Loucy (cell line): ENCODE data around the gene MRPL12.

Experiments used
- EZH2phosphoT487 ChIP-seq: fragments of 200-600 bp; IDR thresholded peaks from 2 replicates; pipeline ENCODE4 v1.6.1; 2018; ENCODE audit warnings: antibody characterized with exemption, mild to moderate bottlenecking, moderate library complexity, borderline replicate concordance
- TF ChIP-seq, protein P1 (sequence below): fragments of 200-600 bp; sonication (generic); conservative IDR thresholded peaks from 2 replicates; pipeline ENCODE4 v1.5.1; 2014; ENCODE audit warnings: mild to moderate bottlenecking, antibody characterized with exemption, low read length

DNA sequence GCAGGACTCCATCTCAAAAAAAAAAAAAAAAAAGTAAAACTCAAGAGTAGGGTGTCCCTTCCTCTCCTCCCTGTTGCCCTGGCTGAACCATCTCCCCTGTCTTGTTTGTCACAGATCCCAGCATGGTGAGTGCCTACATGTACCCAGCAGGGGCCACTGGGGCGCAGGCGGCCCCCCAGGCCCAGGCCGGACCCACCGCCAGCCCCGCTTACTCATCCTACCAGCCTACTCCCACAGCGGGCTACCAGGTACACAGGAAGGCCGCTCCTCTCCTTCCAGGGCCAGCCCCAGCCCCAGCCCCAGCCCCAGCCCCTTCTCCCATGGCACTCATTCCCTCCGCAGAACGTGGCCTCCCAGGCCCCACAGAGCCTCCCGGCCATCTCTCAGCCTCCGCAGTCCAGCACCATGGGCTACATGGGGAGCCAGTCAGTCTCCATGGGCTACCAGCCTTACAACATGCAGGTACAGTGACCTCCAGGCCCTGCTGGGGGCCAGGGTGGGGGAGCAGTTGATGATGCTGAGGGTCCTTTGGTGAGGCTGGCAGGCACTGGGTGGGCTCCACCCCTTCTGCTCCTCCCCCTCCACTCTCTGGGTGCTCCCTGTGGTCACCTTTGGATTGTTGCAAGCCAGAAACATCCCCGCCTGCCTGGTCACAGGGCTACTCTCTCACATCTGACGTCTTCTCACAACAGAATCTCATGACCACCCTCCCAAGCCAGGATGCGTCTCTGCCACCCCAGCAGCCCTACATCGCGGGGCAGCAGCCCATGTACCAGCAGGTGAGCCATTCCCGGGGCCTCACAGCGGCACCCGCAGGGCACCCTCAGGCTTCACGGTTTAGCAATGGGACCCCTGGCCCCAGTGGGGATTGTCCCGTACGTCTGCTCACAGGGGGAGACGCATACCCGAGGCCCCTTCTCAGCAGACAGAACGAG, 2.5 kb upstream of the MRPL12 start:
- TF ChIP-seq, protein P1, sequence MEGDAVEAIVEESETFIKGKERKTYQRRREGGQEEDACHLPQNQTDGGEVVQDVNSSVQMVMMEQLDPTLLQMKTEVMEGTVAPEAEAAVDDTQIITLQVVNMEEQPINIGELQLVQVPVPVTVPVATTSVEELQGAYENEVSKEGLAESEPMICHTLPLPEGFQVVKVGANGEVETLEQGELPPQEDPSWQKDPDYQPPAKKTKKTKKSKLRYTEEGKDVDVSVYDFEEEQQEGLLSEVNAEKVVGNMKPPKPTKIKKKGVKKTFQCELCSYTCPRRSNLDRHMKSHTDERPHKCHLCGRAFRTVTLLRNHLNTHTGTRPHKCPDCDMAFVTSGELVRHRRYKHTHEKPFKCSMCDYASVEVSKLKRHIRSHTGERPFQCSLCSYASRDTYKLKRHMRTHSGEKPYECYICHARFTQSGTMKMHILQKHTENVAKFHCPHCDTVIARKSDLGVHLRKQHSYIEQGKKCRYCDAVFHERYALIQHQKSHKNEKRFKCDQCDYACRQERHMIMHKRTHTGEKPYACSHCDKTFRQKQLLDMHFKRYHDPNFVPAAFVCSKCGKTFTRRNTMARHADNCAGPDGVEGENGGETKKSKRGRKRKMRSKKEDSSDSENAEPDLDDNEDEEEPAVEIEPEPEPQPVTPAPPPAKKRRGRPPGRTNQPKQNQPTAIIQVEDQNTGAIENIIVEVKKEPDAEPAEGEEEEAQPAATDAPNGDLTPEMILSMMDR = no peak
- TF ChIP-seq EZH2phosphoT487 = no peak
